ENCODE measurements around the gene SSX3.
"Not testable (repeated sequence)": the region's sequence is repeated elsewhere in the genome, so short reads cannot be mapped to it uniquely, and the experiment has no call there.

SSX3 gene, protein sequence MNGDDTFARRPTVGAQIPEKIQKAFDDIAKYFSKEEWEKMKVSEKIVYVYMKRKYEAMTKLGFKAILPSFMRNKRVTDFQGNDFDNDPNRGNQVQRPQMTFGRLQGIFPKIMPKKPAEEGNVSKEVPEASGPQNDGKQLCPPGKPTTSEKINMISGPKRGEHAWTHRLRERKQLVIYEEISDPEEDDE

DNA sequence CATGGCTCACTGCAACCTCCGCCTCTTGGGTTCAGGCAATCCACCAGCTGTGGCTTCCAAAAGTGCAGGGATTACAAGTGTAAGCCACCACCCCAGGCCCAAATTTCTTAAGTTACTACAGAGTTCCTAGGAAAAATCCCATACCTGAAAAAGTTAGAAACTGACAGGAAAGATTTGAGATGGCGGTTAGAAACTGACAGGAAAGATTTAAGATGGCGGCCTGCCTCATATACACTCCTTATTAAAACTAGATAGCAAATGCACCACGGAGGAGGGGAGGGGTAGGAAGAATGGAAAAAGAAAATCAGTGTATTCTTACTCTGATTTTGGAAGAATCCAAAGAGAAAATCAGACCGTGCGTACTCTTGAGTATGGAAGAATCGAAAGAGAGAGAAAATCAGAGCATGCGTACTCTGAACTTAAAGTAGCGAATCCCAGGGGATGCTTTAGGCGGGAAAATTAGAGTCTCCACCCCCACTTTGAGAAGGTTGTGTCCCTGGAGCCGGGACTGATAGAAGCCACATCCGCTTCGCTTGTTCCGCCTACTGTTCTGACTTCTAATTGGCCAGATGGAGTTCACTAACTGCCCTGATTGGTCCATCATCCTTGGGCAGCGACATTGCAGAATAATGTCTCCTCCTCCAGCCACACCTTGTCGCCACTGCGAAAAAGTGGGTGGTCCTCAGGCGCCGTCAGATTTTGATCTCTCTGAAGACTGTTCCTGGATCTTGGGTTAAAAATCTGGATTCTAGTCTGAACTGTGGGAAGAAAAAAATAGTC, at the start of gene SSX3:
Gene SSX3, minus strand, starts transcription at position 389 of the 780 bp plus-strand sequence. CDS start 1,454 bp downstream, outside the sequence.
- DNase-seq: not testable (repeated sequence)

DNA sequence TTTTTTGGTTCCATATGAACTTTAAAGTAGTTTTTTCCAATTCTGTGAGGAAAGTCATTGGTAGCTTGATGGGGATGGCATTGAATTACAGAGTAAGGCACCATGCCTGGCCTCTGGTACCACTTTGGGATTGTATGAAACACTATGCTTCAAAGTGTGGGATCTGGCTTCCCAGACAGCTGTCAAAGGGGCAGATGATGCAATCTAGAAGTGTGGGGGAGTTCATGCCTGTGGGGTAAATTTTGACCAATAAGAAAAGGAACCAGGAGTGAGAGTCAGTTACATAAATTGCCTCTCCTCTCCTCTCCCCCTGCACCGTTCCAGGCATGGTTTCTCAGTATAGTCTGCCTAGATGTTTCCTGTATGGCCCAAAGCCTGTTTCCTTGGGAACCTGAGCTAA, 41.3 kb upstream of the SSX3 start:
- DNase-seq: not testable (repeated sequence)

DNA sequence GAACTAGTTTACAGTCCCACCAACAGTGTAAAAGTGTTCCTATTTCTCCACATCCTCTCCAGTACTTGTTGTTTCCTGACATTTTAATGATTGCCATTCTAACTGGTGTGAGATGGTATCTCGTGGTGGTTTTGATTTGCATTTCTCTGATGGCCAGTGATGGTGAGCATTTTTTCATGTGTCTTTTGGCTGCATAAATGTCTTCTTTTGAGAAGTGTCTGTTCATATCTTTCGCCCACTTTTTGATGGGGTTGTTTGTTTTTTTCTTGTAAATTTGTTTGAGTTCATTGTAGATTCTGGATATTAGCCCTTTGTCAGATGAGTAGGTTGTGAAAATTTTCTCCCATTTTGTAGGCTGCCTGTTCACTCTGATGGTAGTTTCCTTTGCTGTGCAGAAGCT, 40.4 kb upstream of the SSX3 start:
- not testable (repeated sequence) for DNase-seq

GRCh38 chrX:48383239-48383638, 26.7 kb upstream of the SSX3 start, which contains the start of gene SSX4:
SSX4 (plus strand) TSS chrX:48383539; CDS start chrX:48384054, 515 bp downstream.
- not testable (repeated sequence) for DNase-seq

DNA sequence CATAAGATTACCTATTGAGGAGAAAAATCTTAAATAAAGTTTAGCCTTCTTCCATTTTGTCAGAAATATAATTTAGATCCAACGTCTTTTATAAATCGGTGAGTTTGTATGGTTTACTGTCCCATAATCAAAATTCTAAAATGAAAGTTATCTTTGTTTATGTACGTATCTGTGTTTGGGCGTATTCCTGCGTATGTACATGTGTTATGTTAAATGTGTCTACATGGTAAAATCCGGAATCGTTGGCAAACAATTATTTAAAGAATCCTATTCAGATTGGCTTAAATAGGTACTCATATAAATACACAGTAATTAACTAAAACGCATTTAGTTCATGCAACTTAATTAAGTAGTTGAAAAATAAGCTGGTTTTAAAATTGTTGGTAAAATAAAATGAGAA, 13.9 kb upstream of the SSX3 start:
- not testable (repeated sequence) for DNase-seq

DNA sequence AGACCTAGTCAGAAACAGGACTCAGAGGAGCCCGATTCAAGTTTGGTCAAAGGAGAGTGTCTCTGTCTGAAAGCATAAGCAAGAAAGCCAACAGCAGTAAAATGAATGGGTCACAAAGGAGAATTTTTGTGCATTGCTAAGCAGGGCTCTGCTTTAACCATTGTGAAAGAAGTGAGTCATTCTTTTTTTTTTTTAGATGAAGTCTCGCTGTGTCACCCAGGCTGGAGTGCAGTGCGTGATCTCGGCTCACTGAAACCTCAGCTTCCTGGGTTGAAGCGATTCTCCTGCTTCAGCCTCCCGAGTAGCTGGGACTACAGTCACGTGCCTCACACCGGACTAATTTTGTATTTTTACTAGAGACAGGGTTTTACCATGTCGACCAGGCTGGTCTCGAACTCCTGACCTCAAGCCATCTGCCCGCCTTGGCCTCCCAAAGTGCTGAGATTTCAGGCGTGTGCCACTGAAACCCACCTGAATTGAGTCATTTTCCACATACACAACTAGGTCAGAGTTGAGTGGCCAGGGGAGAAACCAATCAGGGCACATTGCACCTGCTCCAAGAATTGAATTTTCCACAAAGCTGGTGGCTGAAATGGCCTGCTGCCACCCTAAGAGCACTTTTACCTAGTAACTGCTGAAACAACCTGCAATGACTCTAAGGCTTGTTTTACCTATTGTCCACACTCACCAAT, 11.4 kb upstream of the SSX3 start:
- not testable (repeated sequence) for DNase-seq

DNA sequence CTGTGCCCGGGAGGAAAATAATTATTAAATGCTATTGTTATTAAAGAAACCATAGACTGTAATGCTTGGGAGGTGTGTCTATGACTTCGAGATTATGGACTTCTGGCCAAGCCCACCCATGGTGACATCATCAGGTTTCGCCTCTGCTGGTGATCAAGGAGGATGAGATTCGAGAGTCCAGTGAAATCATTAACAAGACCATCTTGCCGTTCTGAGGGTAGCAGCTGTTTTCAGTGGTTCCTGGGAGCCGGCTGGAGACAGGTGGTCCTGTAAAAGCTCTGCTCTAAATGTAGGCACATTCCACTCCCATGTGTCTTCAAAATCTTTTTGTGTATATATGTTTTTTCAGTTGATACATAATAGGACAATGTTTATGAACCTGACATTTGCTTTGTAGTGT, 2.8 kb upstream of the SSX3 start:
- DNase-seq: not testable (repeated sequence)

DNA sequence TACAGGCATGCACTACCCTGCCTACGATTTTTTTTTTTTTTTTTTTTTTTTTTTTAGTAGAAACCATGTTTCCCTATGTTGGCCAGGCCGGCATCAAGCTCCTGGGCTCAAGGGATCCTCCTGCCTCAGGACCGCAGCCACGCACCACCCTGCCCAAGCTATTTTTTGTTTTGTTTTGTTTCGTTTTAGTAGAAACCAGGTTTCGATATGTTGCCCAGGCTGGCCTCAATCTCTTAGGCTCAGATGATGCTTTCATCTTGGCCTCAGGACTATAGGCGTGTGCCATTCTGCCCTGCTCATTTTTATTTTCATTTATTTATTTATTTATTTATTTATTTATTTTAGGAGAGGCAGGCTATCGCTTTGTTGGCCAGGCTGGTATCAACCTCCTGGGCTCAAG, 1.2 kb upstream of the SSX3 start:
- no peak for DNase-seq

DNA sequence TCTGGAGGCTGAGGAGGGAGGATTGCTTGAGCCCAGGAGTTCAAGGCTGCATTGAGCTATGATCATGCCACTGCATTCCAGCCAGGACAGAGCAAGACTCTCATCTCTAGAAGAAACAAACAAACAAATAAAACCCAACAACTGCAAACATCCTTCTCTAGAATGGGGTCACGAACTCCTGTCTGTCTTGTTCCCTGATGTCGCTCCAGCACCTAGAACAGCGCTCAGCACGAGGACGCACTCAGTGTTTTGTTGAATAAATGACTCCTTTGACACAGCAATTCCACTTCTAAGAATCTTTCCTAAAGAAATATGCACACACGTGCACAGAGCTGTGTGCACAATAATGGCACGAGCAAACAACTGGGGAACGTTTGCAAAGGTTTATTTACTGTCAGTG, 10.4 kb downstream of the SSX3 start:
- not testable (repeated sequence) for DNase-seq

DNA sequence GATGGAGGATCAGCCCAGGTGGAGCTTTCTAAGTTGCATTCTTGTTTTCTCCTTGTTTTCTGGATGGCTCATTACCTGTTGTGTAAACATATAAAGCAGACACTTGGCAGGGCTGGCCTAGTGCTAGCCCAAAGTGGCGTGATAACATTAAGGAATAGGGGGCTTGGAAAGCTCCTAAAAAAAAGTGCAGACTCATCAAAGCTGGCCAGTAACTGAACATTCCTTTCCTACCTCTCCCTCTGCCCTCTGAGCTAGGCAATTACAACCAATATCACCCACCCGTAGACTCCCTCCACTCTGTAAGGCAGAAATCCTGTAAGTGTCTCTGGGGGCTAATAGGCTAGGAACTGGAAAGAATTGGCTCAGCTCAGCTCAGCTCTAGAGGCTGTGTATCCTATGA, 42.5 kb downstream of the SSX3 start:
- not testable (repeated sequence) for DNase-seq

GRCh38 chrX:48306175-48306574, 50.3 kb downstream of the SSX3 start:
- no peak for DNase-seq
